Stimulated activated CD8-positive, alpha-beta memory T cell treated with anti-CD3 and anti-CD28 coated beads, Interleukin-15, amount 100 ng/mL, for 48 hours (primary cell): ENCODE measurements around the gene RAP1B.
"Not testable (repeated sequence)": the region's sequence is repeated elsewhere in the genome, so short reads cannot be mapped to it uniquely, and the experiment has no call there.

Experiments used
- DNase-seq, 2 donors: peaks; one replicate each; pipeline ENCODE4 v3.0.0-alpha.2; 2020; ENCODE audit warnings: low read depth in 2 of 2

RAP1B gene

DNA sequence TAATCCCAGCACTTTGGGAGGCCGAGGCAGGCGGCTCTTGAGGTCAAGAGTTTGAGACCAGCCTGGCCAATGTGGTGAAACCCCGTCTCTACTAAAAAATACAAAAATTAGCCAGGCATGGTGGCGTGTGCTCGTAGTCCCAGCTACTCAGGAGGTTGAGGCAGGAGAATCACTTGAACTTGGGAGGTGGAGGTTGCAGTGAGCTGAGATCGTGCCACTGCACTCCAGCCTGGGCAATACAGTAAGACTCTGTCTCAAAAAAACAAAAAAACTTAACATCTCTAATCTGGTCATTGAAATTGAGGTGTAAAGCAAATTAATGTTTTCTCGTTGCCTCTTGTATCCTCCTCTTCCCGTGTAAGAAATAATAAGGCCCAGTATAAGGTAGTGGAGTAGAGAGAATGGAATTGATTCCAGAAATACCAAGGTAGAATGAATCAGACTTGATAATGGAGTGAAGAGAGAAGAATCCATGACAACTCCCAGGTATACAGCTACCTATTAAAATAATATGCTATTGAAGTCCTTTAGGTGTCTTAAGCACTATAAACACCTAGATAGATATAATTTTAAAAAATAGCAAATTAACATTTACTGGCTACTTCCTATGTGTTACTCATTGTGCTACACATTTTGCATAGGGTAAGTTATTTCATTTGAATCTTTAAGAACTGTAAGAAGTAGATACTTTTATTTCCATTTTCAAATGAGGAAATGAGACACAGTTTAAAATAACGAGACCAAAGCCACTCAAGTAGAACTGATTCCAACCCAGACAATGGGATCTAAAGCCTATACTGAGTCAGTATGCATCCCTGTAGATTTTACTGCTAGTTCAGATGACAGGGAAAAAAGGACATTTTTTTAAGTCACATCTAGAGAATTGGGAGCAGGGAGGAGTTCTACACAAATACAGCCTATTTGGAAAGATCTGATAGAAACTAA lies 23.2 kb downstream of the RAP1B start:
- DNase-seq: no peak

DNA sequence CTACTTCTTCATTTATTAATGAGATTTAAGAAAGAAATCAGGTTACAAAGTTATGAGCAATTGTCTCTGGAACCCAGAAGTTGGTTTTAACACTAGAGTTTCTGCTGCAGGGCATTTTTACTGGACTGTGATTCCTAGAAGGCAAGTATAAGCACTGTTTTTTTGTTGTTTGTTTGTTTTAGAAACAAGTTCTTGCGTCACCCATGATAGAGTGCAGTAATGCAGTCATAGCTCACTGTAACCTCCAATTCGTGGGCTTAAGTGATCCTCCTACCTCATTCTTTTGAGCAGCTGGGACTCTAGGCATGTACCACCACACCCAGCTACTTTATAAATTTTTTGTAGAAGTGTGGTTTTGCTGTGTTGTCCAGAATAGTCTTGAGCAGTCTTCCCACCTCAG lies 25.6 kb downstream of the RAP1B start:
- no peak for DNase-seq

DNA sequence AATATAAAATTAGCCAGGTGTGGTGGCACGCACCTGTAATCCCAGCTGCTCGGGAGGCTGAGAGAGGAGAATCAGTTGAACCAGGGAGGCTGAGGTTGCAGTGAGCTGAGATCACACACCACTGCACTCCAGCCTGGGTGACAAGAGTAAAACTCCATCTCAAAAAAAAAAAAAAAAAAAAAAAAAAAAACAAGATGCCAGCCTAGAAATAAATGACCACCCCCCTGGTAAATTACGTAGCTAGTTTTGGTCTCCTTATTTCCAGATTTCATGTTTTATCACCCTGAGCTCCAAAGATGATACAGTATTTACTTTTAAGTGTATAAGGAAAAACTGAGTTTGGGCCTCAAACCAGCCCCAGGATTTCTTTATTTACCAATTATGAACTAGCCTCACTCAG lies 26.7 kb downstream of the RAP1B start:
- not testable (repeated sequence) for DNase-seq

- no peak for DNase-seq
These were observed 27.5 kb downstream of the RAP1B start for GRCh38 chr12:68638171-68638570.

DNA sequence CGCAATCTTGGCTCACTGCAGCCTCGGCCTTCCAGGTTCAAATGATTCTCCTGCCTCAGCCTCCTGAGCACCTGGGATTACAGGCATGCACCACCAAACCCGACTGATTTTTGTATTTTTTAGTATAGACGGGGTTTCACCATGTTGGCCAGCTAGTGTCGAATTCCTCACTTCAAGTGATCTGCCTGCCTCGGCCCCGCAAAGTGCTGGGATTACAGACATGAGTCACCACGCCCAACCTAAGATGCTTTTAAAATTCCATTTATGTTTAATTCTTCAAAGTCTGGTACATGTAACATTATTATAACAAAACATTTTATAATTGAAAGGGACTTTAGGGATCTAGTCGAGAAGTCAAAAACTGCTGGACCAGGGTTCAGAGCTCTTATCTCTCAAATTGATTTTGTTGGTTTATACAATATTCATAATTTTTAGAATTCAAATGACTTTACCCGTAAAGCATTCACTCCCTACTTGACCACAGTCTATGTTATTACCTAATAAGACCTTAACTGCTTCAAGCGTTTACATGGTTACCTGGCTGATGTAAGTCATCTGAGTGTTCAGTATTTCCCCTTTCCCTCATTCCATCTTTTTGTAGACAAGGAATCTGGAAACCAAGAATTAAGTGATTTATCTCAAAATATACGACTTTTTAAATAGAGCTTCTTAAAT lies 28.2 kb downstream of the RAP1B start:
- DNase-seq: no peak

GRCh38 chr12:68639396-68639767 lies 28.7 kb downstream of the RAP1B start:
- no peak for DNase-seq

DNA sequence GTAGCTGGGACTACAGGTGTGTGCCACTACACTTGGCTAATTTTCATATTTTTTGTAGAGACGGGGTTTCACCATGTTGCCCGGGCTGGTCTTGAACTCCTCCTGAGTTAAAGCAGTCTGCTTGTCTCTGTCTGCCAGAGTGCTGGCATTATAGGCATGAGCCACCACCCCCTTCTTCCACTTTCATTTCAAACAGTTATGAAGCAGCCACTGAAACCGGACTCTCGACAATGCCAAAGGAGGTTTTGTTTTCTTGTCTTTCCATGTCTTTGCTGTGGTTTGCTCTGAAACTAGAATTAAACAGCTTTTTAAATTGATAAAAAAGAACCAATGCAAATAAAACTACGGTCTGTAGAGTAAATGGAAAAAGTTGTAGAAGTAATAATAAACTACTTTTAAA lies 30.4 kb downstream of the RAP1B start:
- peak; percentile 24 to 44 for DNase-seq

DNA sequence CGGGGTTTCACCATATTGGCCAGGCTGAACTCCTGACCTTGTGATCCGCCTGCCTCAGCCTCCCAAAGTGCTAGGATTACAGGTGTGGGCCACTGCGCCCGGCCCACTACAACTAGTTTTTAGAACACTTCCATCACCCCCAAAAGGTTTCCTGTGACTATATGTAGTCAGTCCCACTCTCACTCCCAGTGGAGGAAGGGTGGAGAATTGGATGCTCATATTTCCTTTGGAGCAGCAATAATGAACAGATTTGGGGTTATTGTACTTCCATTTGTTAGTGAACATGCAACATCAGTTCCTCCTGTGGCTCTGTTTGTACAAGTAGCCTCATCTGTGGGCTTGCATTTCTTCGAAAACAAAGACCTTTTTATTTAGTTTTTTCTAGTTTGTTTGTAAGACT lies 35.8 kb downstream of the RAP1B start:
- no peak for DNase-seq

GRCh38 chr12:68647507-68647906 lies 36.8 kb downstream of the RAP1B start:
- DNase-seq: no peak

- no peak for DNase-seq
These were observed 37.5 kb downstream of the RAP1B start for GRCh38 chr12:68648179-68648578.

GRCh38 chr12:68665016-68665569 lies 54.4 kb downstream of the RAP1B start:
- DNase-seq: no peak

DNA sequence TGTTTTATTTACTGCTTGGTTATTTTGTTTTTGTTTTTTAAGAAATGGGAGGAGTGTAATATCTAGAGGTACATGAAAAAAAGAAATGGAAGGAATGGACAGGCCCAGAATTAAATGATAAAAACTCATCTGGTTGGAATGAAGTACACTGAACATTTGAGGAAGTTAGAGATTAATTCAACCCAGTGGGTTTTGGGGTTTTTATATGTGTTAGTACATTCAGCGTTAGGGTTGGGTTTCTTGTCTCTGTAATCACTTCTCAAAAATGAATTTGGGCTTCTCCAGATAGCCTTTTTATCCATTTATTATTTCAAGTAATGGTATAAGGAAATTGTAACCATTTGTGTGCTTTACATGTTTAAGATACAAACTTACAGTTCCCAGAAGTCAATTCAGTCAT lies 56.6 kb downstream of the RAP1B start:
- no peak for DNase-seq

- DNase-seq: no peak
These were observed 57.2 kb downstream of the RAP1B start for GRCh38 chr12:68667896-68668295.

GRCh38 chr12:68671179-68671578 lies 60.5 kb downstream of the RAP1B start:
- DNase-seq: no peak

- no peak for DNase-seq
These were observed 63.1 kb downstream of the RAP1B start for GRCh38 chr12:68673788-68674187.

DNA sequence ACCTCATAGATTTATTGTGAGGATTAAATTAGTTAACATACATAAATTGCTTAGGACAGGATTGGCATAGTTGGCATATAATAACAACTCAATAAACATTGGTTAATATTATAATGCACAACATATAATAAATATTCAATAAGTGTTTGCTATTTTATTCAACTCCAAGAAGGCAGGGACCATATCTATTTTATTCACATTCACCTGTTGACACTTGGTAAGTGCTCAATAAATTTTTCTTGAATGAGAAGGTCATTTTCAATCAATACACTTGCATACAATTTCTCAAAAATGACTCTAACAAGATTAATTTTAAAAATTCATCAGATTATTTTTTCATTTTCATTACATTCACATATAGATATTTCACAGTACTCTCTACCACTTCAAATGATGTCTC lies 63.7 kb downstream of the RAP1B start:
- no peak for DNase-seq

DNA sequence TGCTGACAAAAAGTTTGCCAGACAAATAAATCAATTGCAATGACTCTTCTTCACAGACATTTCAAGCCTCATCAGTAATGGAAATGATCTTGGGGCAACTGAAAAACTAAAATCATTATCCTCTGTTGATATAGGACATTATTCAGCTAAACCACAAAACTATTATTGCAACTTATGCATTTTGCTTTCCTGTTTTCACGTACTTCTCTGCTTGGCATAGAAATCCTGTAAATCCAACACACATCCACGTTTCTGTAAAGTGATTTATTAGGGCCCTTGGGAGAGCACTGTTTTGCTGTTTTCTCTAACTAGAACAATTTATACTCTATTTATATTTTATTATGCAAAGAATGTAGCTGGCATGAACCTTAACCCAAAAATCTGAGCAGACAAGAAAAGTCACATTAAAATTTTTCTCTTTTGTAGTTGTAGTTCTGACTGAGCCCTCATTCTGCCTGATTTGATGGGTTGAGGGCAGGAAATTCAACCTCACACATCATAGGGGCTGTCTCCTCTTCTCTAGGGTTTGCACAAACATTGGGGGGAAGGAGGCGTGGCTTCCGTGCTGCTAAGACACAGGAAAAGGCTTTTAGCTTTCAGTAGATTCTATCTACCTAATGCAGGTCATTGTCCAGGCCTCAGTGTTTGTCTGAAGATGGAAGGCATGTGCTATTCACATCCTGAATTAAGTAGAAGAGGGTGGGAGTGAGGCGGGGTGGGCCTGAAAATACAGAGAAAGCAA lies 64.6 kb downstream of the RAP1B start:
- peak; percentile 40 to 50 for DNase-seq

GRCh38 chr12:68676854-68677253 lies 66.2 kb downstream of the RAP1B start:
- not testable (repeated sequence) for DNase-seq

GRCh38 chr12:68686262-68686594 lies 75.5 kb downstream of the RAP1B start:
- no peak for DNase-seq

GRCh38 chr12:68686595-68687521 lies 76.2 kb downstream of the RAP1B start, which contains the start of gene NUP107:
NUP107 (plus strand) TSS chr12:68686978; CDS start chr12:68687066, 88 bp downstream.
- DNase-seq: peak; percentile 95

GRCh38 chr12:68695454-68695853 lies 84.8 kb downstream of the RAP1B start:
- no peak for DNase-seq
